HUDEP-2 (cell line): ENCODE results near the gene PALLD.

Source experiments
- DNase-seq, 76 experiments: peaks; one replicate each; lab custom pipeline; 2025; ENCODE audit not compliant: unreplicated experiment in 76 of 76; lab: John Stamatoyannopoulos, UW

The PALLD gene

GRCh38 chr4:168585168-168586091 lies 88.6 kb downstream of the PALLD start:
- peak in 46 of 76 experiments; percentile 1 to 67 (median 20) for DNase-seq

GRCh38 chr4:168586926-168587325 lies 90.1 kb downstream of the PALLD start:
- no peak for DNase-seq

GRCh38 chr4:168587411-168588125 lies 90.7 kb downstream of the PALLD start:
- no peak for DNase-seq

- DNase-seq = no peak
These were observed 92.2 kb downstream of the PALLD start for GRCh38 chr4:168588916-168589531.

- no peak for DNase-seq
These were observed 95.8 kb downstream of the PALLD start for GRCh38 chr4:168592676-168593075.

- no peak for DNase-seq
These were observed 96.5 kb downstream of the PALLD start for GRCh38 chr4:168593399-168593798.

GRCh38 chr4:168594121-168594520 lies 97.3 kb downstream of the PALLD start:
- no peak for DNase-seq

GRCh38 chr4:168598191-168598590 lies 101.3 kb downstream of the PALLD start:
- no peak for DNase-seq

GRCh38 chr4:168600796-168601583 lies 104.1 kb downstream of the PALLD start:
- DNase-seq = no peak

GRCh38 chr4:168601899-168602298 lies 105.0 kb downstream of the PALLD start:
- DNase-seq = no peak

GRCh38 chr4:168604496-168605373 lies 107.9 kb downstream of the PALLD start:
- DNase-seq = no peak

GRCh38 chr4:168605411-168605810 lies 108.6 kb downstream of the PALLD start:
- DNase-seq = no peak

- DNase-seq = no peak
These were observed 110.4 kb downstream of the PALLD start for GRCh38 chr4:168607215-168607614.

- no peak for DNase-seq
These were observed 111.9 kb downstream of the PALLD start for GRCh38 chr4:168608771-168609170.

- no peak for DNase-seq
These were observed 112.5 kb downstream of the PALLD start for GRCh38 chr4:168609369-168609768.

- DNase-seq = no peak
These were observed 114.2 kb downstream of the PALLD start for GRCh38 chr4:168610911-168611530.

GRCh38 chr4:168612450-168613135 lies 115.7 kb downstream of the PALLD start:
- DNase-seq = no peak

GRCh38 chr4:168613869-168614268 lies 117.0 kb downstream of the PALLD start:
- DNase-seq = no peak
